Stimulated activated CD8-positive, alpha-beta memory T cell treated with anti-CD3 and anti-CD28 coated beads, Interleukin-4, amount 100 ng/mL, for 48 hours (primary cell): ENCODE measurements around the gene OLFML1.

ENCODE experiments used
- DNase-seq: peaks from one replicate; pipeline ENCODE4 v3.0.0-alpha.2; 2020

Gene OLFML1

DNA sequence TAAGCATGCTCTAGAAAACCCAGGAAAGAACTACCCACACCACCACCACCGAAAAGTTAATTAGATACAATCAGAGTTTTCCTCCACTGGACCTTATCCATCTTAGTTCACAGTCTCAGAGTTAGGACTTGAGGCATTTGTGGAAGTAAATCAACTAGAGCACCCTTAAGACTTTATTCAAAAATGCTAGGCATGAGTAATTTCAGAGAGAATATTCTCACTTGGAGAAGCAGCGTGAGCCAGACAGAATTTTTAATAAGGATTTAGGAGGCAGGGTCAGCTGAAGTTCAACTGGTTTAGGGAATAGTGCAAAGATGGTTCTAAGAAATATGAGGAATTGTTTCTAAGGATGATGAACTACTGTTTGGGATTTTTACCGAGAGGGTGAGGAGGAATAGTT lies 1.2 kb upstream of the OLFML1 start:
- no peak for DNase-seq

DNA sequence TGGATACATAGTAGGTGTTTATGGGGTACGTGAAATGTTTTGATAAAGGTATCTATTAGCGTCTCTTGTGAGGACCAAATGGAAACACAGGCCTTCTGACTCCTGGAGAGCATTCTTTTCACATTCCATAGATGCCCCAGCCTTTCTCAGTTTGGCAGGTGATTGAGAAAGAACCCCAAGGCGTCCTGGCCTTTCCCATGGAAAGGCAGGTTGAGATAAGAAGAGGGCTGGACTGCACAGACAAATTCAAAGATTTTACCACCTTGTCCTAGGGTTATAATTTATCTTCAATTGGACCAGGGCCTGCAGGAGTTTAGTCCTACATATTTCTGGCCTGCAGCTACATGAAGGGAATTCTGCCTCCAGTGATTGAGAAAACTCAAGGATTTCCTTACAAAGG lies 661 bp upstream of the OLFML1 start:
- DNase-seq, result no peak

DNA sequence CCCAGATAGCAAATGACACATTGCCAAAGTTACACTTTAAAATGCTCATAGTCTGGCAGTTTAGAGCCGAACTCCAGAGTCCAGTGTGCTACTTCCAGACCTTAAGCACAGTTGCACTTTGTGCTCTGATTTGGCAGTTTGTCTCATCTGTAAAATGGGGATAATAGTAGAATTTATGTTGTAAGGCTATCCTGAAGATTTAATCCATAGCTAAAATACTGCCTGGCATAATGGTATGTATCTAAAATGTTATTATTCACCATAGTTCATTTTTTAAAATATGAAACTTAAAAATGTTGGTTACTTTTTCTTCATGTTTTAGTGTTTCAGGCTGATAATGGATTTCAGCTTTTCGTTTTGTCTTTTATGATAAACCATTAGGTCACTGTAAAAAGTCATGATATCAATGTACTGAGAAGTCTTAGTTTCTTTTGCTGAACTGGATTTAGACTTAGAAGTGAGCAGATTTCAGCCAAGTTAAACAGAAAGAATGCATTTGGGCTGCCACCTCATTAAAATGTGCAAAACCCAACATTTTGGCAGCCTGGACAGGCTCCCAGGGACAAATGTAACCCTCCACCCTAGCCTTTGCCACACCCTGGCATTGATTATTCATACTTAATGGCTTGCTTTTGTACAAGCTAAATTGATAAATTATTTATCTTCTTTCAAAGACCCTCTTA lies 933 bp downstream of the OLFML1 start:
- no peak for DNase-seq

DNA sequence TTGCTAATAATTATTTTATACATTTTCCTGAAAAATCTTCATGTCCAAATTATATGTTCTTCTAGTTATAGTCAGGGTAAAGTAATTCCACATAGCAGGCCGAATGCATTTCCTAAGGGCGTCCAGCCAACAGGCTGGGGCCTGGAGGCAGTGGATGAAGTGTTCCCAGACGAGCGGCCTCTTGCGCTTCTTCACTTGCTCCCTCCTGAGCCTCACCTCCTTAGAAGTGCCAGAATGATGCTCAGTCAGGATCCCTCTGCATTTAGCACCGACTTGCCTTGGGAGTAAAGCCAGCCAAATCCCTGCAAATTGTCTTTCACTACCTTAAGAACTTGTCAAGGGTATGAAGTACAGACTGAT lies 1.5 kb downstream of the OLFML1 start:
- DNase-seq, result no peak

DNA sequence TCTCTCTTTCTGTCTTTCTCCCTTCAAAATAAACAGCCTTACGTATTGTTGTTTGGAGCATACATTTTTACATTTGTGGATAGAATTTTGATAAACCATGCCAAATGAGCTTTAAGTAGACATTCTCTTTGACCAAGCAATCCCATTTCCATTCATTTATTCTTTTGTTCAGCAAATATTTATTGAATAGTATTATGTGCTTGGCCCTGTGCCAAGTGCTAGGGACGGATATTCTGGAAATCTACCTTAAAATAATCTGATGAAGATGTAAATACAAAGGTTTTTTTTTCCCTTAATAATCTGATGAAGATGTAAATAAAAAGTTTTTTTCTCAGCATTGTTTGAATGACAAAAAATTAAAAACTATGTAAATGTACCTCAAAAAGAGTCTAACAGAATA lies 2.1 kb downstream of the OLFML1 start:
- DNase-seq, result no peak

DNA sequence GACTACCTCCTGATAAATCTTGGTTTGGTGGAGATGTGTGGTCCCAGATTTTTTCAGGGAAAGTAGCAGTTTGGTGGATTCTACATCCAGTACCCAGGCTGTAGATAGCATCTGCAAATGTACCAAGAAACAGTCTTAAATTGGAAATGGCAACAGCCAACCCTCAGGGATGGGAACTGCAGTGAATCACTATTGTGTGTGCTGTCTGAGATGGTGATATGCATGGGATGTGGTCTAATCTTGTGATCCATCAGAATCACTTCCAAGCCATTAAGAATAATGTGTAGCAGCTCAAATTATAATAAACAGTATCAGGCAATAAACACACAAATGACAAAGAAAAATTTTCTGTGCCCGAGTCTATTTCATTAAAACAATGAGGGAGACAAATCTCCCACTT lies 3.4 kb downstream of the OLFML1 start:
- no peak for DNase-seq

DNA sequence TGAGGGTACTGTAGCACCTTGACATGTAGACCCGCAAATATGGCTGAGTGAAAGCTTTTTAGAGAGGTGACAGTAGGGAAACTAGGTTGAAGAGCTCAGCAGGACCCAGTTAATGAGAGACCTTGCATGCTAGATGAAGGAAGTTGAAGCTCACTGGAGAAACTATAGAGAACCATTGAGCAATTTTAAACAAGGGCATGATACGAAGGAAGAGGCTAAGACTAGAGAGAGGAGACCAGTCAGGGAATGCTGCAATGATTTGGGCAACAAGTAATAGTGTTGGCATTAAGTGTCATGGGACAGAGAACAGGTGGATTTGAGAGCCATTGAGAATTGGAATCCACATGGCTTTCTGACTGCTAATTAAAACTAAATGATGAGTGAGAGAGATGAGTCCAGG lies 4.1 kb downstream of the OLFML1 start:
- DNase-seq, result no peak

DNA sequence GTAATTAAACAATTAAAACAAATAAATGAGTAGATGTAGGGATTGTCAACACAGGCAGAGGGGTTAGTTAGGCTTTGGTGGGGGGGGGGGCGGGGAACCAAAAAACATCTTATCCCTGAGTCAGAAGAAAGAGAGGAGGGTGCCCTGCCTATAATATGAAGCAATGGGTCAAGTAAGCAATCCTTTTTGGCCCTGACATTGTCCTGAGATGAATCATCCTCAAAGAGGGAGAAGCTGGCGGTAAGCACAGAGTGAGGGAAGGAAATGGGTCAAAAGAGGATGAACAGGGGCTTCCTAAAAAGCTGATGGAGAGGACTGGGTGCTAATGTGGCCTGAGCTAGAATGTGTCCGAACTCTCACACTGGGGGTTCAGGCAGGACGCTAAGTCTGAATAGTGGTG lies 4.7 kb downstream of the OLFML1 start:
- no peak for DNase-seq

DNA sequence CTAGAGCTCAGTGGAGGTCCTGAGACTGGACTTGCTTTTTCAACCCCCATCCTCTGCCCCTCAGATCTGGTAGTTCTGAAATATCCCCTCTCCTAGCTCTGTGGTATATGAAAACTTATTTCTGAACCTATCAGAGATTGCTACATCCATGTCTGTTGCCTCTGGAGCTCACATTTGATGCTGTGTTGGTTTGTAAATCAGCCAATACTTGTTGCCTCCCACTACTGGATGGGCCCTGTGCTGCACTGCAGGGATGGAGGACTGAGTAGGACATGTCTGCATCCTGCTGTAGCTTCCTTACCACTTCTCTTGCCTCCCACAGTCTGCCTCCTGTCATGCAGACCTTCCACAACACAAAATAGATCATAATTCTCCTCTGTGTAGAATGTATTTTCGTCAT lies 5.2 kb downstream of the OLFML1 start:
- DNase-seq, result no peak

DNA sequence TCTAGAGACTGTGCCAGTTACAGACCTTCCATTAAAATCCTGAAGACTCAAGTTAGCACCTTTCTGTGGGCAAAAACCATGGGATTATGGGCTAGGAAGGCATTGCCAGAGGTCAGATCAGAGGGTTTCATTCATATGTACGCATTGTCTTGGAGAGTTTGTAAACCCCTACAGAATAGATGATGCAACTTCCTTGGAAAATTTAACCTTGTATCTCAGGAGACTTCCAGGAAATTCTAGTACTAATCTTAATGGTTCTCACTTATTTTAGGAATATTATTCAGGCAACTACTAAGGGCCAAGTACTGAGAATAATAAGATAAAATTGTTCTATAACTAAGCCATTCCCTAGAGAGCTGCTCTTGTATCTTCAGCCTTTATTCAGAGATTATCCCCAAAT lies 6.9 kb downstream of the OLFML1 start:
- DNase-seq, result no peak

DNA sequence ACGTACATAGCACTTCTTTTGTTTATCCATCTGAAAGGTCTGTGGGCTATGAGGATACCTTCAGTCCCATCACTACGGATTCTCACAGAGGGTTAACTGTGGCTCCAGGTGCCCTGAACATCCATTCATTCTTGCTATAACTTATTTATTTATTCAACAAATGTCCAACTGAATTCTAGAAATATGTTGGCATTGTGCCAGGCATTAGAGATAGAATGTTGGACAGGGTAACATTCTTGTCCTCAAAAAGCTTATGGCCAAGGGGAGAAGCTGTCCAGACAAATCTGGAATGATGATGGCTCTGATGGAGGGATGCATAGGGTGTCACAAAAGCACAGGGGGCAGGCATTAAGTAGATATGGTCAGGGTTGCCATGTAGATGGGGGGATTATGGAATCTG lies 8.4 kb downstream of the OLFML1 start:
- no peak for DNase-seq

DNA sequence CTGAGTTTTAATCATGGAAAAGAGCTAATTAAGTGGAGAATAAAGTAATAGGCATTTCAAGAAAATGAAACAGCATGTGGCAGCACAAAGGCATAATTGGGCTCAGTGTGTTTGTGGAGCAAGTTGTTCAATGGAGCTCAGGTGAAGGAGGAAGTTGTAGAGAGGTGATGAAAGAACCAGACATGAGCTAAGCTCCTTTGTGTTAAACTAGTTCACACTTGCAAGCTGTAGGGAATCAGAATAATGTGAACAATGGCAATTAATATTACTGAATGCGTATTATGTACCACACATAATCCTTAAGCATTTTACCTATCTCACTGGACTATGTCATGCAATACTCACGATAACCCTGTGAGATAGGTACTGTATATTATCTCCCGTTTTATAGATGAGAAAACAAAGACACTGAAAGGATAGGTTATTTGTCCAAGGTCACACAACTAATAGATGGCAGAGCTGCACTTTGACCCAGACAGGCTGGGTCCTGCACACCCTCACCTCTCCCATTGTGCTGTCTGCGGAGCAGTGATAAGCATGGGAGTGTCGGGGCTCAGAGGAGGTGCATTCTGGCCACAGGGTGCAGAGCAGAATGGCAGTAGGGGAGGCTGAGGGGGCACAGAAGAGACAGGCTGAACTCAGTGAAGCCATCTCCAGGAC lies 8.9 kb downstream of the OLFML1 start:
- DNase-seq, result no peak

DNA sequence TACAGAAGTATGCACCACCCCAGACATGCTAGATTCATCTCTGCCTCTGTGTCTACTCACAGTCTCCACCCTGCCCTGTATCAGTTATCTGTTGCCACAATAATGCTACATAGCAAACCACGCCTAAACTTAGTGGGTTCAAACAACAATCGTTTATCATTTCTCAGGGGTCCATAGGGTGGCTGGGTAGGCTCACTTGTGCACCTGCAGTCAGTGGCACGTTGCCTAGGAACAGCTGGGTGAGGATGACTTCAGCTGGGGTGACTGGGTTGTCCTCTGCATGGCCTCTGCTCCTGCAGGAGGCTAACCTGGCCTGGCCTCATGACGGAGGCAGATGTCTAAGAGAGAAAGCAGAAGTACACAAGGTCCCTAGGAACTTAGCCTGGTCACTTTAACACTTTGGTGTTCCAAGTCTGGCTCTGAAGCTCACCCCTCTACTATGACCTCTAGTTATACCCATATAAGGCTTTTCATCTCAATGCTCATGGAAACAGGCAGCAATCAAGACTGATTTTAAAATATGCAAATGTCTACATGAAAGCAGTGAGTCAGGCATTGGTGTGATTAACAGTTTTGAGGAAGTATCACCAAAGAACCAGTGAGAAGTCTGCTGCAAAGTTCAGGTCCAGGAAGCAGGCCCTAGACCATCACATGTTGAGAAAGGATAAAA lies 10.7 kb downstream of the OLFML1 start:
- DNase-seq, result no peak

DNA sequence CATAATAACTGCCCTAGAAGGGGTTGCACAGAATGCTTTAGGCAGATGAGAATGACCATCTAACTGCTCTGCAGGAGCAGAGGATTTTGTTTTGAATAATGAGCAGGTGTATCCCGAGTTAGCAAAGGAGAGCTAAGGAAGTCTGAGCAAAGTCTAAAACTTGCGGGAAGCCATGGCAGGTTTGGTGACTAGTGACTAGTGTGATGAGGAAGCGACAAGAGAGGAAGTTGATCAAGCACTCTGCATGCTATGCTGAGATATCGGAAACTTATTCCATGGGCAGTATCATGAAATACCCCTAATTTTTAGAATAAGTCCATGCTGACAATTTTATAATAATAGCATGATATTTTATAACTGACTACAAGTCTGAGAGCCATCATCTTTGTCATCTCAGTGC lies 12.9 kb downstream of the OLFML1 start:
- no peak for DNase-seq

DNA sequence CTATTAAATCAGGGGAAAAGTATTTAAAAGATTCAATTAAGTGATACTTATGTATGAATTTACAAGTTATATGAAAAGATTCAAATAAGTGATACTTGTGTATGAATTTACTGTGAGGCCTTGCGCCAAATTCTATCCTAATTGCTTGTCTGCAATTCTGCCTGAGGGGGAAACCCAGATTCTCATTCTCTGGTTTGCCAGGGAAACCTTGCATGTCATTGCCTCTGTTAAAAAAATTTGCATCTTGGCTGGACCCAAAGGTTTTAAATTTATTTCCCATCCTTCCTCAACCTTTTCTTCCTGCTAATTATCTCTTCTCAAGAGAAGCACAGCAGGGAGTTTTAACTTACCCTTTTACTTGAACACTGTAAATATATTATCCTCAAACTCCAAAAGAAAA lies 13.8 kb downstream of the OLFML1 start:
- DNase-seq, result no peak

DNA sequence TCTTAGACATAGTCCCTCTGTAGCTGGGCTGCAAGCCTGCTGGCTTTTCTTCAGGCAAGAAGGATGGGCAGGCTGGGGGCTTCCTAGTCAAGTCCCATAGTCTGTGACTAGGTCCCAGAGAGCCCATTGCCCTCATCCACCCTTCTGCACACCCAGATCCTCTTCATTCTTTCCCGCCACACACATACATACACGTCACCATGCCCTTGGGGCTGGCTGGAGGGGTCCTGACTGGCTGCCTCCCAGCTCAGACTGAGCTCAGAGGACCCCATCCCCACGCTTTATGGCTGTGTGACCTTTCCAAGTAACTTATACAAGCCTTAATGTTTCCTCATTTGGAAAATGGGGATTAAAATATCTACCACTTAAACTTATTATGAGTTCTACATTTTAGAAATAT lies 14.9 kb downstream of the OLFML1 start:
- no peak for DNase-seq

DNA sequence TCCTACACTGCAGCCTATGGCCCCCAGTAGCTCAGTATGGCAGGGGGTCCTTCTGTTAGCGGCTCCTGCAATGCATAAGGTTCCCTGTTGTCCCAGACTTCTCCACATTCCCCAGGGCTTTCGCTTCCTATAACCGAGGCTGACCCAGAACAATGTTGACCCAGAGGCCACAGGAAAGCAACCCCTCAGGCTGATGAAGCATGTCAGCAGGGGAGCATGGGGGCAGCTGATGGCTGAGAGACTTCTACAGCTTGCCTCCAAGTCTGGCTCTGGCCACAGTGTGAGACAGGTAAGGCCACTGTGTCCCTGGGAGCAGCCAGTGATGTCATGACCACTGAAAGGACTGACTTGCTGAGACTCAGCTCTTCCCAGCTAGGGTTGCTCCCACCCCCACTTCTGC lies 15.9 kb downstream of the OLFML1 start:
- DNase-seq, result no peak

DNA sequence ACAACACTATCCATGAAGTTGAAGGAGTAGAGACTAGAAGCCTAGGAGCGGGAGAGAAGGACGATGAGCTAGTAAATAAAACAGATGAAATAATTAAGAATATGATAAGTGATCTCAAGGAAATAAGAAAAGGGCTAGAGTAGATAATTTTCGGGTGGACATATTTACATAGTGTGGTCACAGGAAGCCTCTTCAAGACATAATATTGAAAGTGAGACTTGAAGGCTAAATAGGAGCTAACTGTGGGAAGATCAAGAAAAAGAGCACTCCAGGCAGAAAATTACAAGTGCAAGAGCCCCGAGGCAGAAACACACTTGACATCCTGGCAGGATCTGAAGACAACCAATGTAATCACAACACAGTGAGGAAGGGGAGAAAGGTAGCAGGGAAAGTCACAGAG lies 16.6 kb downstream of the OLFML1 start:
- DNase-seq, result no peak

DNA sequence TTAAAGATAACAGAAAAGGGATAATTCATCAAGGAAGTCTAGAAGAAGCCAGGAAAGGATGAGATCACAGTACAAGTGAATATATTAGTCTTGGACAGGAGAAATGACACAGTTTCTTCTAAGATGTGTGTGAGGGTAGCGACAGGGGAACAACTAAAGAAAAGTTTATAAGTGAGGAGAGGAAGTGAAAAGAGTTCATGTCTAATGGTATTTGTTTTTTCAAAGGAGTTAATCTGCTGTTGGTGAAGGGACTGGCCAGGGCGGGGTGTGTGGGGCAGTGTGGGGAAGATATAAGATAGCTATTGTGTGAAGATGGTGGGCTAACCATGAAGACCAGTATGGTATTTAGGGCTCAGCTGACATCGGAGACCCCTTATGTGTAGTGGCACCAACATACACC lies 20.9 kb downstream of the OLFML1 start:
- no peak for DNase-seq

DNA sequence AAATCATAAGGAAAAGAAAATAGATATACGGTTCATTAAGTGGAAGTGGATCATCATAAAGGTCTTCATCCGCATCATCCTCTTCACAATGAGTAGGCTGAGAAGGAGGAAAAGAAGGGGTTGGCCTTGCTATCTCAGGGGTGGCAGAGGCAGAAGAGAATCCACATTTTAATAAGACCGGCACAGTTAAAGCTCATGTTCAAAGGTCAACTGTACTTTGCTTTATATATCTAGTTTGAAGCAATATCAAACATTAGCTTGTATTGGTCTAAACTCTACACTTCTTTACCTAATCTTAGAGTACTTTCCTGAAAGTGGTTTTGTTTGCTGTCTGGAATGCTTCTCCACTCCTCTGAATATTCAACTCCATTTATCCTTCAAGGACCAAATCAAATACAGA lies 22.8 kb downstream of the OLFML1 start:
- no peak for DNase-seq

DNA sequence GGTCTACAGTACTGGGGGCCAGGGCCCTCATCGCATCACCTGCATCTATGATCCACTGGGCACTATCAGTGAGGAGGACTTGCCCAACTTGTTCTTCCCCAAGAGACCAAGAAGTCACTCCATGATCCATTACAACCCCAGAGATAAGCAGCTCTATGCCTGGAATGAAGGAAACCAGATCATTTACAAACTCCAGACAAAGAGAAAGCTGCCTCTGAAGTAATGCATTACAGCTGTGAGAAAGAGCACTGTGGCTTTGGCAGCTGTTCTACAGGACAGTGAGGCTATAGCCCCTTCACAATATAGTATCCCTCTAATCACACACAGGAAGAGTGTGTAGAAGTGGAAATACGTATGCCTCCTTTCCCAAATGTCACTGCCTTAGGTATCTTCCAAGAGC lies 24.7 kb downstream of the OLFML1 start:
- DNase-seq, result no peak

DNA sequence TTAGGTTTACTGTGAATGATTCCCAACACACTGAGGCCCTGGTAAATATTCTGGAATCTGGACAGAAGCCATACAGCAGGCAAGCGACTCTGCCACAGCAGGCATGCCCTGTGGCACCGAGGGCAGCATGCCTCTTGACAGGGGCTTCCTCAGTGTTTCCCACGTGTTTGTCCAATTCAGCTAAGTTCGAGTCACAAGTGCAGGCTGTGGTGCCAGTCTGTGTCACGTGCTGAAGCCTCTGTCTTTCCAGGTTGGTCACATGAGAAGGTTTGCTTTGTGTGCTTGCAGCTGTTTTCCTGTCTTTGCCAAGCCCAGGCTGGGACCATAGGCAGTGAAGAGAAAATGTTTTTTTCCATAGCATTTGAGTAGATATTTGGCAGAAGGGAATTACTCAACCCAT lies 26.1 kb downstream of the OLFML1 start:
- DNase-seq, result no peak

DNA sequence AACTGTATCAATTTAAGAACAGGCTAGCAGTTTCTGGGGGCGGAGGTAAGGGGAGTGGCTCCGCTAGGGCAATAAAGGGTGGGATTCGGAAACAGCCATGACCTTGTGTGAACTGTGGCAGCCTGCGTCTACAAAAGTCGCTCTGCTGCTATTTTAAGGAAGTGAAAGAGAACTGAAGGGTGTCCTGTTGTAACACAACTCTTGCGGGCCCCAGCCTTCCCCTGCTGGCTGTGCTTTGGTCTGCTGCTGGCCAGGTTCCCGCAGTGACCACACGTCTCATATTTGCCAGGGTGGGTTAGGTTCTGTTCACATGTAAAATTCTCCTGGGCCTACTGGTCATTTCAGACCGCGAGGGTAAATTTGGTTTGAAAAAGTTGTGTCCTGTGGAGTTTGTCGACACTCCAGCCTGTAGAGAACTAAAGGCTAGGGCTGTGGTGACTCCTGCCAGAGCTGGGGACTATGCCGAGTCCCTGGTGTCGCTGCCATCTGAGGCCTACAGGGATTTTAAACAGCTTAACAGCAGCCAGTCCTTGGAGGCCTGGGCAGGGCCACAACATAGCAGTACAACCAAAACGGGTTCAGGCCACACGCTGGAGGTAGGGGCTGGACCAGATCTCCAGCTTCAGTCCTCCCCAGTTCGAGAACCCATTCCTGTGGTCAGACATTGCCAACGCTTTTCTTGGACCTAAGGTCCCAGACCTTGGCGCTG lies 27.4 kb downstream of the OLFML1 start:
- DNase-seq, result no peak
